ENCODE measurements around the gene TSC22D2.

Gene TSC22D2

GRCh38 chr3:150411546-150411945, 3.4 kb downstream of the TSC22D2 start:
- peak overlapping the region; percentile 87 for H3K4me3 ChIP-seq (ENCODE audit: control insufficient read depth, low read depth, low read length)
- no peak for TF ChIP-seq CTCF (IDR thresholded peaks at IDR 0.05; ENCODE audit: control insufficient read depth, insufficient read depth, low read depth, low read length, missing control alignments)
- no peak for DNase-seq (ENCODE audit: low read depth)

GRCh38 chr3:150411976-150412375, 3.9 kb downstream of the TSC22D2 start:
- no peak for TF ChIP-seq CTCF (IDR thresholded peaks at IDR 0.05; ENCODE audit: control insufficient read depth, insufficient read depth, low read depth, low read length, missing control alignments)
- no peak for DNase-seq (ENCODE audit: low read depth)
- H3K4me3 ChIP-seq (ENCODE audit: control insufficient read depth, low read depth, low read length) = peak overlapping the region; percentile 87

GRCh38 chr3:150412561-150413231, 4.6 kb downstream of the TSC22D2 start:
- DNase-seq (ENCODE audit: low read depth) = peak; percentile 76
- peak overlapping the region; percentile 87 for H3K4me3 ChIP-seq (ENCODE audit: control insufficient read depth, low read depth, low read length)
- TF ChIP-seq CTCF (IDR thresholded peaks at IDR 0.05; ENCODE audit: control insufficient read depth, insufficient read depth, low read depth, low read length, missing control alignments) = no peak

- no peak for DNase-seq (ENCODE audit: low read depth)
- H3K4me3 ChIP-seq (ENCODE audit: control insufficient read depth, low read depth, low read length) = peak overlapping the region; percentile 20
- TF ChIP-seq CTCF (IDR thresholded peaks at IDR 0.05; ENCODE audit: control insufficient read depth, insufficient read depth, low read depth, low read length, missing control alignments) = no peak
Measured at GRCh38 chr3:150414258-150414657, 6.2 kb downstream of the TSC22D2 start.

DNA sequence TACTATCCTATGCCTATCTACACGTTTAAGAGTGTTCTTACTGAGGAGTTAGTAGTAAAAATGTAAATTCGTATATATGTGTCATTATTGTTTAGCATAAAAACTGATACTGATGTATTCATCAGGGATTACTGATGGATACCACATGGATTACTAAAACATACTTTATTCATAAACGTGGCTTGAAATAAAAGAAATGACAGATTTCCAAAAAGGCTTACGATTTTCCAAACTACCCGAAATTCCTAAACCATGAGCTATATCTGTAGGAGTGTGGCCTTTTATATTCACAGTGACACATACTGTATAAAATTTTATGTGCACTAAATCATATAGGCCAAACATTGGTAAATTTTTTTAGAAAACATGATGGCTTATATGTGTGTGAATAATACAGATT, 6.9 kb downstream of the TSC22D2 start:
- TF ChIP-seq CTCF (IDR thresholded peaks at IDR 0.05; ENCODE audit: control insufficient read depth, insufficient read depth, low read depth, low read length, missing control alignments) = no peak
- H3K4me3 ChIP-seq (ENCODE audit: control insufficient read depth, low read depth, low read length) = no peak overlapping the region
- DNase-seq (ENCODE audit: low read depth) = no peak

- TF ChIP-seq CTCF (IDR thresholded peaks at IDR 0.05; ENCODE audit: control insufficient read depth, insufficient read depth, low read depth, low read length, missing control alignments) = no peak
- DNase-seq (ENCODE audit: low read depth) = no peak
- H3K4me3 ChIP-seq (ENCODE audit: control insufficient read depth, low read depth, low read length) = no peak overlapping the region
Measured at GRCh38 chr3:150419076-150419868, 11.2 kb downstream of the TSC22D2 start.

Data from AG09309 (cell line).